GM12878 (cell line): ENCODE measurements around the gene PTGR3. TPM values are rescaled to one million over a fixed set of nuclear protein-coding genes. Genes with fewer than 3 reads are reported as not detected.

ENCODE experiments used
- ATAC-seq: fragments of 200-7000 bp; cut with Tn5 transposase; 3 replicates; pipeline ENCODE4 v1.9.1; 2020; ENCODE audit warnings: mild to moderate bottlenecking, moderate library complexity
- BruUV-seq: library from RNA; stranded (reverse); fragments of 400-500 nt; replicated peaks from 2 replicates; lab custom pipeline; 2021; lab: Mats Ljungman, UMichigan
- CTCF ChIA-PET: fragments of 300-600 bp; sonication (Branson Sonifier 250); formaldehyde crosslinking; extraction: SDS; loops from one replicate; lab custom pipeline; 2021; ENCODE audit warnings: inconsistent platforms; lab: Yijun Ruan, JAX
- POLR2A ChIA-PET: fragments of 350-600 bp; formaldehyde crosslinking; extraction: SDS; loops from one replicate; lab custom pipeline; 2021; ENCODE audit warnings: inconsistent platforms; lab: Charles Lee
- RAD21 ChIA-PET: fragments of 300-600 bp; sonication (Branson Sonifier 250); formaldehyde crosslinking; loops from one replicate; lab custom pipeline; 2023; ENCODE audit warnings: antibody characterized with exemption; ENCODE audit not compliant: unreplicated experiment; lab: Charles Lee
- SMC1A ChIA-PET: fragments of 300-600 bp; sonication (Branson Sonifier 250); formaldehyde crosslinking; loops from one replicate; lab custom pipeline; 2023; ENCODE audit not compliant: unreplicated experiment, uncharacterized antibody; lab: Charles Lee
- DNase-seq: peaks from one replicate; pipeline ENCODE4 v3.0.0-alpha.2; 2011; ENCODE audit warnings: low read depth, low spot score
- FAIRE-seq: peaks from 3 replicates; lab custom pipeline; 2011; peaks lifted over from hg19 to GRCh38; lab: Jason Lieb, UNC
- H2AFZ ChIP-seq: 2 replicates; pipeline ENCODE4 v1.6.0; 2011; ENCODE audit warnings: low read depth, low read length, control low read depth; ENCODE audit not compliant: control insufficient read depth
- H3K27ac ChIP-seq: 2 replicates; pipeline ENCODE4 v1.5.1; 2011; ENCODE audit warnings: control low read depth; ENCODE audit not compliant: control insufficient read depth, insufficient read depth
- H3K27me3 ChIP-seq, 2 experiments: replicated peaks in 1 of 2; 2 replicates each; pipeline versions ENCODE4 v1.6.0 to v1.6.1; 2011; ENCODE audit warnings: low read length in 1 of 2; ENCODE audit not compliant: control insufficient read depth in 2 of 2, insufficient read depth in 2 of 2
- H3K36me3 ChIP-seq, 2 experiments: 2 replicates each; pipeline ENCODE4 v1.5.1; 2011; ENCODE audit warnings: low read length in 1 of 2; ENCODE audit not compliant: control insufficient read depth in 2 of 2, insufficient read depth in 2 of 2
- H3K4me1 ChIP-seq: 2 replicates; pipeline ENCODE4 v1.6.1; 2011; ENCODE audit warnings: mild to moderate bottlenecking, low read length, moderate library complexity, mixed read lengths; ENCODE audit not compliant: control insufficient read depth, insufficient read depth
- H3K4me2 ChIP-seq: 2 replicates; pipeline ENCODE4 v1.6.0; 2011; ENCODE audit warnings: control low read depth; ENCODE audit not compliant: control insufficient read depth, insufficient read depth
- H3K4me3 ChIP-seq: fragments of 200-600 bp; sonication (generic); 2 replicates; pipeline ENCODE4 v1.5.1; 2016
- H3K79me2 ChIP-seq: 2 replicates; pipeline ENCODE4 v1.6.0; 2011; ENCODE audit warnings: low read length; ENCODE audit not compliant: control insufficient read depth, insufficient read depth
- H3K9ac ChIP-seq: 2 replicates; pipeline ENCODE4 v1.8.0; 2011; ENCODE audit warnings: low read length, control low read depth, mixed read lengths; ENCODE audit not compliant: control insufficient read depth, insufficient read depth
- H3K9me3 ChIP-seq: replicated peaks from 3 replicates; pipeline ENCODE4 v1.5.1; 2011; ENCODE audit warnings: mild to moderate bottlenecking, low read length; ENCODE audit not compliant: control insufficient read depth, insufficient read depth
- H4K20me1 ChIP-seq: 2 replicates; pipeline ENCODE4 v1.6.0; 2011; ENCODE audit not compliant: control insufficient read depth, insufficient read depth
- CBX5 ChIP-seq: sonication (generic); IDR thresholded peaks from 2 replicates; pipeline ENCODE4 v1.6.1; 2016; ENCODE audit warnings: low read depth, moderate library complexity, mild to moderate bottlenecking, inconsistent platforms
- RAD51 ChIP-seq: fragments of 450-650 bp; IDR thresholded peaks from 2 replicates; pipeline ENCODE4 v1.6.1; 2016; ENCODE audit warnings: moderate library complexity, mild to moderate bottlenecking, inconsistent platforms
- ZBED1 ChIP-seq: IDR thresholded peaks from 2 replicates; pipeline ENCODE4 v1.6.1; 2016; ENCODE audit warnings: borderline replicate concordance
- WGBS: methylation state at CpG from one replicate; pipeline ENCODE4 v1.1.6; 2016; ENCODE audit warnings: low lambda C conversion rate; ENCODE audit not compliant: insufficient replicate concordance, insufficient coverage; ENCODE audit errors: missing lambda C conversion rate; 5-methylcytosine and 5-hydroxymethylcytosine counted together
- in situ Hi-C: fragments of 300-500 bp; cut with MboI; formaldehyde crosslinking; loops from 9 replicates; pipeline ENCODE4 v1.14.3; 2018; ENCODE audit warnings: mixed read lengths
- intact Hi-C: fragments of 100-400 bp; cut with micrococcal nuclease; formaldehyde crosslinking; loops from one replicate; pipeline ENCODE4 v1.14.2; 2022; ENCODE audit not compliant: unreplicated experiment
- polyA plus RNA-seq, 11 experiments: library from polyadenylated mRNA; depleted of rRNA in 4 of 11; unstranded in 6 of 11; stranded (reverse) in 5 of 11; fragments of >200 nt; fragmentation: Nextera tagmentation in 4 of 11; fragmentation: Illumina TruSeq in 1 of 11; extraction: Ambion mirVana in 4 of 11; extraction: Trizol in 1 of 11; gene quantifications; 1 replicate in 1 of 11; 2 replicates in 10 of 11; pipeline versions ENCODE4 v1.2.1 to v1.2.3, GENCODE V29; 2011 to 2016; ENCODE audit warnings: inconsistent platforms in 2 of 11, missing spikeins in 2 of 11, low read depth in 1 of 11
- total RNA-seq, 4 experiments: library from RNA; depleted of rRNA in 3 of 4; stranded (reverse); fragments of >200 nt in 3 of 4; fragmentation: Illumina TruSeq in 1 of 4; extraction: Trizol in 1 of 4; gene quantifications; 2 replicates each; pipeline versions ENCODE4 v1.2.1 to v1.2.3, GENCODE V29; 2013 to 2021
- TF ChIP-seq, protein P1 (sequence below): fragments of 450-650 bp; IDR thresholded peaks from 2 replicates; pipeline ENCODE4 v1.6.1; 2017; ENCODE audit warnings: mild to moderate bottlenecking
- TF ChIP-seq, protein P2 (sequence below): fragments of 450-650 bp; IDR thresholded peaks from 2 replicates; pipeline ENCODE4 v1.6.1; 2017; ENCODE audit warnings: borderline replicate concordance

Gene PTGR3
- total and polyA plus RNA-seq, 10 of the 15 experiments (the other 5 are each of a cell fraction or from before 2014, with no cell fraction given): 6.2 to 69.8 (median 21.9) TPM

GRCh38 chr18:75226286-75226955 is 17.5 kb upstream of the PTGR3 start:
- ChIA-PET RAD21 (no interaction called here), POLR2A (interaction anchor here (0.7 kb wide), 1 partner anchor 14 kb away, joined by 4 read pairs; no protein-coding TSS in a partner anchor), SMC1A (no interaction called here), CTCF (interaction anchor here (0.6 kb wide), 1 partner anchor 198 kb away, joined by 3 read pairs; no protein-coding TSS in a partner anchor)
- WGBS: 93% methylated on average over 11 of the region's 11 CpGs
- BruUV-seq: no TSS peak
- Histone ChIP-seq H3K4me2 (no peak overlapping the region), H3K4me3 (no peak overlapping the region), H3K27ac (no peak overlapping the region), H4K20me1 (no peaks in the 10 kb centered on the region), H3K36me3 (no peaks in the 10 kb centered on the region; a peak in 1 of 4 replicates), H3K9me3 (no peaks in the 10 kb centered on the region), H2AFZ (no peak overlapping the region), H3K4me1 (peaks cover 5% of the 10 kb centered on the region), H3K79me2 (no peaks in the 10 kb centered on the region; the same call in none of the 2 replicates), H3K27me3 (no peaks in the 10 kb centered on the region), H3K9ac (no peak overlapping the region)
- intact Hi-C loops: no loop called here
- in situ Hi-C loops: no loop called here
- FAIRE-seq (no peak), ATAC-seq (no peak), DNase-seq (no peak)
- TF ChIP-seq ZBED1: no peak
- no peak for TF ChIP-seq CBX5
- TF ChIP-seq, protein P1, sequence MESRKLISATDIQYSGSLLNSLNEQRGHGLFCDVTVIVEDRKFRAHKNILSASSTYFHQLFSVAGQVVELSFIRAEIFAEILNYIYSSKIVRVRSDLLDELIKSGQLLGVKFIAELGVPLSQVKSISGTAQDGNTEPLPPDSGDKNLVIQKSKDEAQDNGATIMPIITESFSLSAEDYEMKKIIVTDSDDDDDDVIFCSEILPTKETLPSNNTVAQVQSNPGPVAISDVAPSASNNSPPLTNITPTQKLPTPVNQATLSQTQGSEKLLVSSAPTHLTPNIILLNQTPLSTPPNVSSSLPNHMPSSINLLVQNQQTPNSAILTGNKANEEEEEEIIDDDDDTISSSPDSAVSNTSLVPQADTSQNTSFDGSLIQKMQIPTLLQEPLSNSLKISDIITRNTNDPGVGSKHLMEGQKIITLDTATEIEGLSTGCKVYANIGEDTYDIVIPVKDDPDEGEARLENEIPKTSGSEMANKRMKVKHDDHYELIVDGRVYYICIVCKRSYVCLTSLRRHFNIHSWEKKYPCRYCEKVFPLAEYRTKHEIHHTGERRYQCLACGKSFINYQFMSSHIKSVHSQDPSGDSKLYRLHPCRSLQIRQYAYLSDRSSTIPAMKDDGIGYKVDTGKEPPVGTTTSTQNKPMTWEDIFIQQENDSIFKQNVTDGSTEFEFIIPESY: no peak
- TF ChIP-seq RAD51: no peak
- TF ChIP-seq, protein P2, sequence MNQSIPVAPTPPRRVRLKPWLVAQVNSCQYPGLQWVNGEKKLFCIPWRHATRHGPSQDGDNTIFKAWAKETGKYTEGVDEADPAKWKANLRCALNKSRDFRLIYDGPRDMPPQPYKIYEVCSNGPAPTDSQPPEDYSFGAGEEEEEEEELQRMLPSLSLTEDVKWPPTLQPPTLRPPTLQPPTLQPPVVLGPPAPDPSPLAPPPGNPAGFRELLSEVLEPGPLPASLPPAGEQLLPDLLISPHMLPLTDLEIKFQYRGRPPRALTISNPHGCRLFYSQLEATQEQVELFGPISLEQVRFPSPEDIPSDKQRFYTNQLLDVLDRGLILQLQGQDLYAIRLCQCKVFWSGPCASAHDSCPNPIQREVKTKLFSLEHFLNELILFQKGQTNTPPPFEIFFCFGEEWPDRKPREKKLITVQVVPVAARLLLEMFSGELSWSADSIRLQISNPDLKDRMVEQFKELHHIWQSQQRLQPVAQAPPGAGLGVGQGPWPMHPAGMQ: no peak
